Transverse colon (tissue), 4 donors: Measurements from ENCODE around the gene HOXC12. TPM values are rescaled to one million over a fixed set of nuclear protein-coding genes. Genes with fewer than 3 reads are reported as not detected.

ENCODE experiments used
- DNase-seq: peaks from one replicate; pipeline ENCODE4 v3.0.0-alpha.2; 2019
- H3K27ac ChIP-seq, 4 donors: fragments of 200-600 bp; sonication (generic); 2 replicates each; pipeline ENCODE4 v1.5.1; 2016 to 2018; ENCODE audit warnings: inconsistent platforms in 4 of 4
- H3K27me3 ChIP-seq: fragments of 200-600 bp; sonication (generic); 2 replicates; pipeline ENCODE4 v1.5.1; 2017; ENCODE audit warnings: inconsistent platforms
- H3K36me3 ChIP-seq, 4 donors: fragments of 200-600 bp; sonication (generic); 2 replicates each; pipeline ENCODE4 v1.5.1; 2017 to 2019; ENCODE audit warnings: inconsistent platforms in 4 of 4
- H3K4me1 ChIP-seq, 4 donors: fragments of 200-600 bp; sonication (generic); 2 replicates each; pipeline ENCODE4 v1.5.1; 2017 to 2020; ENCODE audit warnings: inconsistent platforms in 4 of 4
- H3K4me3 ChIP-seq, 4 donors: fragments of 200-600 bp; sonication (generic); 1 replicate in 1 of 4; 2 replicates in 3 of 4; pipeline versions ENCODE4 v1.5.1 to v1.6.1; 2017 to 2019; ENCODE audit warnings: inconsistent platforms in 4 of 4
- H3K9me3 ChIP-seq, 2 donors: fragments of 200-600 bp; sonication (generic); 2 replicates each; pipeline ENCODE4 v1.5.1; 2017 to 2019; ENCODE audit warnings: inconsistent platforms in 2 of 2
- CTCF ChIP-seq, 5 experiments: fragments of 200-600 bp in 3 of 5; fragments of 450-650 bp in 2 of 5; sonication (generic) in 3 of 5; IDR thresholded peaks; 1 replicate in 2 of 5; 2 replicates in 3 of 5; pipeline ENCODE4 v1.5.1; 2016 to 2017; ENCODE audit warnings: antibody characterized with exemption in 5 of 5, inconsistent platforms in 3 of 5, mild to moderate bottlenecking in 2 of 5, moderate library complexity in 1 of 5
- EP300 ChIP-seq: sonication (generic); formaldehyde crosslinking; IDR thresholded peaks from one replicate; pipeline ENCODE4 v1.6.1; 2017; ENCODE audit warnings: antibody characterized with exemption, low read depth
- POLR2A ChIP-seq: fragments of 450-650 bp; IDR thresholded peaks from one replicate; pipeline ENCODE4 v1.6.1; 2016; ENCODE audit warnings: antibody characterized with exemption, mild to moderate bottlenecking, moderate library complexity
- POLR2AphosphoS5 ChIP-seq, 3 donors: sonication (generic); formaldehyde crosslinking; IDR thresholded peaks; one replicate each; pipeline ENCODE4 v1.6.1; 2016; ENCODE audit warnings: antibody characterized with exemption in 3 of 3
- WGBS, 2 donors: methylation state at CpG; one replicate each; pipeline ENCODE4 v1.1.5; 2018; ENCODE audit warnings: low coverage in 1 of 2; 5-methylcytosine and 5-hydroxymethylcytosine counted together
- in situ Hi-C, 4 donors: fragments of 200-750 bp; cut with MboI; loops; one replicate each; pipeline versions ENCODE4 v1.15.0 to v1.15.1; 2017; ENCODE audit warnings: low sequenced_read_pairs in 3 of 4, low pct_ligation_motif_present in 1 of 4, low pct_unique_long_range_greater_than_20kb in 1 of 4
- intact Hi-C: fragments of 100-400 bp; cut with DNase I; formaldehyde crosslinking; loops from one replicate; pipeline ENCODE4 v1.15.1; 2023; ENCODE audit warnings: low total_unique reads
- total RNA-seq, 4 donors: library from RNA; depleted of rRNA; stranded (reverse); fragments of >200 nt; gene quantifications; one replicate each; pipeline ENCODE4 v1.1.0, GENCODE V29; 2016

HOXC12 gene
- total RNA-seq, 4 donors from 2014 or later, result not detected

- H3K9me3 ChIP-seq, result no peaks in the 10 kb centered on the region
- no peak overlapping the region for H3K4me3 ChIP-seq
- H3K27ac ChIP-seq, result no peak overlapping the region
- intact Hi-C loops (no loop called here), in situ Hi-C loops (no loop called here)
- TF ChIP-seq POLR2A (no peak), EP300 (no peak), POLR2AphosphoS5 (IDR thresholded peaks at IDR 0.05) (no peak), CTCF (IDR thresholded peaks at IDR 0.05) (no peak)
- whole genome bisulfite sequencing, 2 donors, result 36 to 50% methylated on average over 4 of the region's 4 CpGs
- H3K36me3 ChIP-seq, result no peaks in the 10 kb centered on the region
- H3K27me3 ChIP-seq, result peaks cover 100% of the 10 kb centered on the region
- H3K4me1 ChIP-seq, result peaks cover 0 to 8% (median 1%) of the 10 kb centered on the region in 4 donors
- no peak for DNase-seq
Measured at GRCh38 chr12:53931844-53932581, 22.7 kb upstream of the HOXC12 start.

GRCh38 chr12:53932915-53933314, 21.8 kb upstream of the HOXC12 start:
- in situ Hi-C loops, result no loop called here
- WGBS, 2 donors, result 50 to 53% methylated on average over 4 of the region's 4 CpGs
- DNase-seq, result no peak

GRCh38 chr12:53935383-53936341, 19.0 kb upstream of the HOXC12 start:
- DNase-seq, result no peak
- Histone ChIP-seq H3K27me3 (peaks cover 100% of the 10 kb centered on the region), H3K36me3 (no peaks in the 10 kb centered on the region), H3K4me3 (no peak overlapping the region), H3K9me3 (no peaks in the 10 kb centered on the region), H3K4me1 (peaks cover 0 to 12% (median 3%) of the 10 kb centered on the region in 4 donors), H3K27ac (no peak overlapping the region)
- intact Hi-C loops, result loop anchor here (1.0 kb wide), 1 partner anchor 43 kb away; no protein-coding TSS in a partner anchor
- 14 to 18% methylated on average over 16 to 49 of the region's 49 CpGs for WGBS, 2 donors
- no peak for TF ChIP-seq POLR2A
- no peak for TF ChIP-seq EP300
- no peak for TF ChIP-seq POLR2AphosphoS5 (IDR thresholded peaks at IDR 0.05)
- TF ChIP-seq CTCF (IDR thresholded peaks at IDR 0.05), result no peak
- in situ Hi-C loops, result no loop called here

More at GRCh38 chr12:53932915-53933314, 21.8 kb upstream of the HOXC12 start:
- H3K9me3 ChIP-seq, result no peaks in the 10 kb centered on the region
- no peaks in the 10 kb centered on the region for H3K36me3 ChIP-seq
- H3K4me1 ChIP-seq, result peaks cover 0 to 5% (median 1%) of the 10 kb centered on the region in 4 donors
- no peak overlapping the region for H3K27ac ChIP-seq
- intact Hi-C loops, result no loop called here
- TF ChIP-seq EP300 (no peak), POLR2AphosphoS5 (IDR thresholded peaks at IDR 0.05) (no peak), POLR2A (no peak), CTCF (IDR thresholded peaks at IDR 0.05) (no peak)
- H3K4me3 ChIP-seq, result no peak overlapping the region
- H3K27me3 ChIP-seq, result peaks cover 100% of the 10 kb centered on the region

GRCh38 chr12:53937099-53937498, 17.6 kb upstream of the HOXC12 start:
- intact Hi-C loops (no loop called here), in situ Hi-C loops (no loop called here)
- no peak for DNase-seq
- Histone ChIP-seq H3K9me3 (no peaks in the 10 kb centered on the region), H3K36me3 (no peaks in the 10 kb centered on the region), H3K27me3 (peaks cover 100% of the 10 kb centered on the region), H3K4me1 (peaks cover 0 to 12% (median 3%) of the 10 kb centered on the region in 4 donors), H3K27ac (no peak overlapping the region), H3K4me3 (no peak overlapping the region)
- WGBS, 2 donors, result 16% methylated on average over 12 of the region's 12 CpGs; no CpG with 5 or more reads in 1 of the 2 donors
- TF ChIP-seq CTCF (IDR thresholded peaks at IDR 0.05) (no peak), POLR2A (no peak), EP300 (no peak), POLR2AphosphoS5 (IDR thresholded peaks at IDR 0.05) (no peak)
